AG10803 (cell line): ENCODE data around the gene AEBP1.
A peak's percentile ranks its signal among the peaks of the same experiment; 100 is the strongest.

Experiments used
- DNase-seq: peaks from one replicate; pipeline ENCODE4 v3.0.0; 2010; ENCODE audit warnings: low read depth
- H3K4me3 ChIP-seq: 2 replicates; pipeline ENCODE4 v1.5.1; 2011; ENCODE audit warnings: mild to moderate bottlenecking, low read length, control low read depth
- CTCF ChIP-seq: conservative IDR thresholded peaks from 2 replicates; pipeline ENCODE4 v1.5.1; 2011; ENCODE audit warnings: mild to moderate bottlenecking, low read length, control low read depth, inconsistent platforms

The AEBP1 gene

GRCh38 chr7:44134943-44135628 lies 30.9 kb downstream of the AEBP1 start:
- H3K4me3 ChIP-seq = no peak overlapping the region
- no peak for DNase-seq
- no peak for TF ChIP-seq CTCF

- H3K4me3 ChIP-seq = no peak overlapping the region
- TF ChIP-seq CTCF = no peak
- DNase-seq = peak; percentile 59
Measured at GRCh38 chr7:44136731-44137130, 32.6 kb downstream of the AEBP1 start.

- H3K4me3 ChIP-seq = no peak overlapping the region
- no peak for DNase-seq
- no peak for TF ChIP-seq CTCF
Measured at GRCh38 chr7:44138698-44139097, 34.6 kb downstream of the AEBP1 start.

GRCh38 chr7:44139311-44140010 lies 35.3 kb downstream of the AEBP1 start:
- no peak for DNase-seq
- no peak overlapping the region for H3K4me3 ChIP-seq
- TF ChIP-seq CTCF = no peak

GRCh38 chr7:44140341-44140740 lies 36.2 kb downstream of the AEBP1 start:
- no peak for DNase-seq
- no peak for TF ChIP-seq CTCF
- H3K4me3 ChIP-seq = no peak overlapping the region

- H3K4me3 ChIP-seq = no peak within 1 kb of the TSS
- no peak for DNase-seq
- TF ChIP-seq CTCF = no peak
Measured at GRCh38 chr7:44141221-44141850, 37.2 kb downstream of the AEBP1 start, which contains the start of gene MYL7. TSS of gene MYL7 (minus strand) at chr7:44141332. CDS start at chr7:44141305, 27 bp downstream.
